OCI-LY3 (cell line): ENCODE results near the gene SYNE1.

ENCODE experiments used
- H2AFZ ChIP-seq: fragments of 200-600, 300-600 bp; shearing (Covaris generic); 2 replicates; pipeline ENCODE4 v1.6.0; 2014; ENCODE audit warnings: antibody characterized with exemption, low read depth, low read length
- H3K27ac ChIP-seq: fragments of 200-600, 300-600 bp; sonication (generic); 2 replicates; pipeline ENCODE4 v1.5.1; 2014; ENCODE audit warnings: mild to moderate bottlenecking, low read length, moderate library complexity, mixed read lengths
- H3K27me3 ChIP-seq: fragments of 200-600, 300-600 bp; sonication (generic); 2 replicates; pipeline ENCODE4 v1.6.1; 2014; ENCODE audit warnings: low read depth, low read length, mixed read lengths
- H3K36me3 ChIP-seq: fragments of 200-600, 300-600 bp; sonication (generic); replicated peaks from 2 replicates; pipeline ENCODE3; 2014; ENCODE audit warnings: low read depth, low read length, mixed read lengths
- H3K4me1 ChIP-seq: fragments of 300-600, 200-600 bp; sonication (generic); 2 replicates; pipeline ENCODE4 v1.6.1; 2014; ENCODE audit warnings: low read length, mixed read lengths
- H3K4me2 ChIP-seq: fragments of 200-600, 300-600 bp; sonication (generic); 2 replicates; pipeline ENCODE4 v1.6.1; 2014; ENCODE audit warnings: low read length, mixed read lengths
- H3K4me3 ChIP-seq: fragments of 300-600, 200-600 bp; sonication (generic); 2 replicates; pipeline ENCODE4 v1.5.1; 2014; ENCODE audit warnings: antibody characterized with exemption, mild to moderate bottlenecking, low read length, moderate library complexity
- H3K79me2 ChIP-seq: fragments of 300-600, 200-600 bp; shearing (Covaris generic); 2 replicates; pipeline ENCODE4 v1.6.1; 2014; ENCODE audit warnings: mild to moderate bottlenecking, low read length, mixed read lengths
- H3K9ac ChIP-seq: fragments of 300-600, 200-600 bp; shearing (Covaris generic); 2 replicates; pipeline ENCODE4 v1.6.0; 2014; ENCODE audit warnings: mild to moderate bottlenecking, low read length, moderate library complexity
- H3K9me3 ChIP-seq: fragments of 200-600, 300-600 bp; shearing (Covaris generic); 2 replicates; pipeline ENCODE4 v1.6.1; 2014; ENCODE audit warnings: low read length, mixed read lengths; ENCODE audit not compliant: insufficient read depth
- H4K20me1 ChIP-seq: fragments of 200-600, 300-600 bp; sonication (generic); 2 replicates; pipeline ENCODE4 v1.6.1; 2016; ENCODE audit warnings: low read length, mixed read lengths; ENCODE audit not compliant: insufficient read depth
- CTCF ChIP-seq: fragments of 200-600, 300-600 bp; sonication (generic); IDR thresholded peaks from 2 replicates; pipeline ENCODE4 v1.5.1; 2014; ENCODE audit warnings: antibody characterized with exemption, low read length, low read depth
- EZH2phosphoT487 ChIP-seq: fragments of 200-600 bp; shearing (Covaris generic); IDR thresholded peaks from 2 replicates; pipeline ENCODE4 v1.6.1; 2018; ENCODE audit warnings: antibody characterized with exemption, mixed run types, low read depth

SYNE1 gene

DNA sequence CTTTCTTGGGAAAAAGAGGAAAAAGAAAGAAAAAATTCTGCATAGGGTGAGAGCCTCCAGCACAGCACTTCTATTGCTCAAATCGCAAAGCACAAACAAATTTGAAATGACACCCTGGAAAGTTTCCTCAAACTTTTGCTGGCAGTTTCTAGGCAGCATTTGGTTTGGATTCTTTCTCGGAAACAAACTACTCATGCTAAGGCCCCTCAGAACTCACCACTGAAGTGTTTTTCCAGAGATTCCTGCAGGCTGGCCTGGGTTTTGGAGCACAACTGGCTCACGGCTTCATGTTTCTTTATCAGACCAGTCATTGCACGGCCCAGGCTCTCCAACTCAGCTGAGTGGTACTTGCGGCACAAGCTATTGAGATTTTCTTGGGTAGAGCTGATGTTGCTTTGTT is 237.8 kb downstream of the SYNE1 start:
- Histone ChIP-seq H3K9me3 (no peaks in the 10 kb centered on the region), H3K36me3 (no peaks in the 10 kb centered on the region), H2AFZ (no peak overlapping the region), H3K4me3 (no peak overlapping the region), H3K4me1 (no peaks in the 10 kb centered on the region), H3K9ac (no peak overlapping the region), H3K27me3 (no peaks in the 10 kb centered on the region), H4K20me1 (no peaks in the 10 kb centered on the region), H3K27ac (no peak overlapping the region), H3K4me2 (no peak overlapping the region), H3K79me2 (no peaks in the 10 kb centered on the region)
- no peak for TF ChIP-seq CTCF
- no peak for TF ChIP-seq EZH2phosphoT487

- H3K9ac ChIP-seq: no peak overlapping the region
- no peaks in the 10 kb centered on the region for H4K20me1 ChIP-seq
- no peaks in the 10 kb centered on the region for H3K36me3 ChIP-seq
- H3K4me2 ChIP-seq: no peak overlapping the region
- no peak overlapping the region for H3K27ac ChIP-seq
- H2AFZ ChIP-seq: no peak overlapping the region
- H3K79me2 ChIP-seq: no peaks in the 10 kb centered on the region
- H3K4me1 ChIP-seq: no peaks in the 10 kb centered on the region
- no peak overlapping the region for H3K4me3 ChIP-seq
- no peaks in the 10 kb centered on the region for H3K9me3 ChIP-seq
- no peaks in the 10 kb centered on the region for H3K27me3 ChIP-seq
- no peak for TF ChIP-seq CTCF
- no peak for TF ChIP-seq EZH2phosphoT487
Observed at GRCh38 chr6:152398993-152399392, 238.2 kb downstream of the SYNE1 start.

DNA sequence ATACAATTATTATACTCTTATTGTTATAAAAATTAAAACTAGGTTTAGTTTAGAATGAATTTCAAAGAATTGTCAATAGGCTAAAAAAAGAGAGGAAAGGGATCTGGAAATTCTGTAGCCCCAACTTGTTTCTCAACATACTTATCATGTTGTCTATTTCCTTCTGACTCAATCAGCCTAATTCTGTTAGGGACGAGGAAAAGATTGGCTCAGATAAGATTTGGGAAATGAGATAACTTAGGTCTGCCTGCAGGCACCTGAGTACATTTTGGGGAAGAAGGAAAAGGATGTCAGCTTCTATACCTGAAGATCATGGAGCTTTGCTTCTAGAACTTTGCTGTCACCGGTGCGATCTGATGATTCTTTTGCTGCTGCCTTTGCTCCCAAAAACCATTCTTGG is 238.8 kb downstream of the SYNE1 start:
- no peak overlapping the region for H3K4me3 ChIP-seq
- no peak overlapping the region for H3K4me2 ChIP-seq
- H3K27ac ChIP-seq: no peak overlapping the region
- TF ChIP-seq CTCF (no peak), EZH2phosphoT487 (no peak)
- no peaks in the 10 kb centered on the region for H3K36me3 ChIP-seq
- no peaks in the 10 kb centered on the region for H3K79me2 ChIP-seq
- H3K9ac ChIP-seq: no peak overlapping the region
- H3K9me3 ChIP-seq: no peaks in the 10 kb centered on the region
- no peaks in the 10 kb centered on the region for H3K4me1 ChIP-seq
- H3K27me3 ChIP-seq: no peaks in the 10 kb centered on the region
- no peaks in the 10 kb centered on the region for H4K20me1 ChIP-seq
- H2AFZ ChIP-seq: no peak overlapping the region

GRCh38 chr6:152394303-152394702 is 242.9 kb downstream of the SYNE1 start:
- Histone ChIP-seq H4K20me1 (no peaks in the 10 kb centered on the region), H3K36me3 (no peaks in the 10 kb centered on the region), H3K9ac (no peak overlapping the region), H3K79me2 (no peaks in the 10 kb centered on the region), H2AFZ (no peak overlapping the region), H3K27ac (no peak overlapping the region), H3K4me3 (no peak overlapping the region), H3K4me2 (no peak overlapping the region), H3K4me1 (no peaks in the 10 kb centered on the region), H3K27me3 (no peaks in the 10 kb centered on the region), H3K9me3 (no peaks in the 10 kb centered on the region)
- TF ChIP-seq EZH2phosphoT487 (no peak), CTCF (no peak)
